ENCODE data around the gene OLFM1. TPM values are rescaled to one million over a fixed set of nuclear protein-coding genes. Genes with fewer than 3 reads are reported as not detected.

OLFM1 gene
- total RNA-seq, 1 donor from 2014 or later, result 5.5 TPM

DNA sequence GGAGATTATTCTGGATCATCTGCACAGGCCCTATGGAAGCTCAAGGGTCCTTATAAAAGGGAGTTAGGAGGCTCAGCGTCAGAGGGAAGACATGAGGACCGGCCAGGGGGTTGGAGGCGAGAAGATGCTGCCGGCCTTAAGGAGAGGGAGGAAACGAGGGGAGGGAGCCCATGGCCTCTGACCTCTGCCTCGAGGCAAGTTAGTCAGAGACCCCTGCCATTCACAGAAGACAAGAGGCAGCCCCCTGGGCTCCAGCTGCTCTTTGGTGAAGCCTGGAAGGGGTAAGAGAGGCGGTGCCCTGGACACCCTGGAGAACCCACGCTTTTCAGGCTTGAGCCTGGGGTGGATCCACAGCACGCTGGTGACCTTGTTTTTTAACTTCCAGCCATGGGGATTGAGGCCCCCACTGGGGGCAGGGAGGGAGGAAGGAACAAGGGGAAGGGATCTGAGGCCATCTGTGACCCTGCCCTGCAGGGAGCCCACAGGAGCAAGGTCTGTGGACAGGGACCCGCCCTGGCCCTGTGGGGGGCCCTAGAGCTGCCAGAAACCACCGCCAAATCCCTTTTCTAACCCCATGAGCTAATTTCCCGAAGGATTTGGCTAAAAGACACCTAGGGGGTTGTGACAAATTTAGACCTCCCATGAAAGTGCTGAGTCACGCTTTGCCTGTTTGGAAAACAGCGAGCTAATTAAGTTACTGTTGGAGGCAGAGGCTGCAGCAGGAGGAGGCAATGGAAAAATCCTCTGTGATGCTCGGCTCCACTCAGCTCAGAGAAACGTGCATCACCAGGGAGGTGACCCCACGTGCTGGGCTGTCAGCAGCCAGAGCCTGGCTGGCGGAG lies 49.7 kb downstream of the OLFM1 start:
- FAIRE-seq (no peak), DNase-seq (ENCODE audit: low read depth) (no peak)
- H4K20me1 ChIP-seq (ENCODE audit: insufficient read depth, low read length), result no peaks in the 10 kb centered on the region
- no peaks in the 10 kb centered on the region for H3K79me2 ChIP-seq (ENCODE audit: insufficient read depth, low read length)
- peaks cover 3% of the 10 kb centered on the region for H3K9me3 ChIP-seq (ENCODE audit: insufficient read depth, low read depth, low read length)
- no peaks in the 10 kb centered on the region for H3K36me3 Mint-ChIP-seq (ENCODE audit: low read depth, unreplicated experiment)
- peaks cover 19% of the 10 kb centered on the region for H3K27me3 Mint-ChIP-seq (ENCODE audit: low read depth, unreplicated experiment)
- no peak overlapping the region for H3K4me3 Mint-ChIP-seq (ENCODE audit: unreplicated experiment)
- H3K9me3 Mint-ChIP-seq (ENCODE audit: unreplicated experiment), result peaks cover 10% of the 10 kb centered on the region
- TF ChIP-seq, protein P1, sequence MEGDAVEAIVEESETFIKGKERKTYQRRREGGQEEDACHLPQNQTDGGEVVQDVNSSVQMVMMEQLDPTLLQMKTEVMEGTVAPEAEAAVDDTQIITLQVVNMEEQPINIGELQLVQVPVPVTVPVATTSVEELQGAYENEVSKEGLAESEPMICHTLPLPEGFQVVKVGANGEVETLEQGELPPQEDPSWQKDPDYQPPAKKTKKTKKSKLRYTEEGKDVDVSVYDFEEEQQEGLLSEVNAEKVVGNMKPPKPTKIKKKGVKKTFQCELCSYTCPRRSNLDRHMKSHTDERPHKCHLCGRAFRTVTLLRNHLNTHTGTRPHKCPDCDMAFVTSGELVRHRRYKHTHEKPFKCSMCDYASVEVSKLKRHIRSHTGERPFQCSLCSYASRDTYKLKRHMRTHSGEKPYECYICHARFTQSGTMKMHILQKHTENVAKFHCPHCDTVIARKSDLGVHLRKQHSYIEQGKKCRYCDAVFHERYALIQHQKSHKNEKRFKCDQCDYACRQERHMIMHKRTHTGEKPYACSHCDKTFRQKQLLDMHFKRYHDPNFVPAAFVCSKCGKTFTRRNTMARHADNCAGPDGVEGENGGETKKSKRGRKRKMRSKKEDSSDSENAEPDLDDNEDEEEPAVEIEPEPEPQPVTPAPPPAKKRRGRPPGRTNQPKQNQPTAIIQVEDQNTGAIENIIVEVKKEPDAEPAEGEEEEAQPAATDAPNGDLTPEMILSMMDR (IDR thresholded peaks at IDR 0.05; ENCODE audit: insufficient read depth, low read depth, low read length), result no peak
- TF ChIP-seq EZH2 (IDR thresholded peaks at IDR 0.05; ENCODE audit: insufficient read depth, low read length), result no peak
- no peaks in the 10 kb centered on the region for H3K4me1 ChIP-seq (ENCODE audit: insufficient read depth, low read length)
- H3K27me3 ChIP-seq (ENCODE audit: insufficient read depth, low read length), result no peaks in the 10 kb centered on the region
- no peaks in the 10 kb centered on the region for H3K36me3 ChIP-seq (ENCODE audit: insufficient read depth, low read length)
- no peak overlapping the region for H3K4me3 ChIP-seq (ENCODE audit: insufficient read depth, low read depth, low read length)
- H3K4me1 Mint-ChIP-seq (ENCODE audit: low read depth, unreplicated experiment), result no peaks in the 10 kb centered on the region
- no peak overlapping the region for H3K27ac Mint-ChIP-seq (ENCODE audit: unreplicated experiment)
- H3K27ac ChIP-seq (ENCODE audit: low read depth, low read length), result no peak overlapping the region
- no peak overlapping the region for H3K9ac ChIP-seq (ENCODE audit: low read length)
- H2AFZ ChIP-seq (ENCODE audit: low read depth, low read length), result no peak overlapping the region
- H3K4me2 ChIP-seq (ENCODE audit: low read length), result no peak overlapping the region

DNA sequence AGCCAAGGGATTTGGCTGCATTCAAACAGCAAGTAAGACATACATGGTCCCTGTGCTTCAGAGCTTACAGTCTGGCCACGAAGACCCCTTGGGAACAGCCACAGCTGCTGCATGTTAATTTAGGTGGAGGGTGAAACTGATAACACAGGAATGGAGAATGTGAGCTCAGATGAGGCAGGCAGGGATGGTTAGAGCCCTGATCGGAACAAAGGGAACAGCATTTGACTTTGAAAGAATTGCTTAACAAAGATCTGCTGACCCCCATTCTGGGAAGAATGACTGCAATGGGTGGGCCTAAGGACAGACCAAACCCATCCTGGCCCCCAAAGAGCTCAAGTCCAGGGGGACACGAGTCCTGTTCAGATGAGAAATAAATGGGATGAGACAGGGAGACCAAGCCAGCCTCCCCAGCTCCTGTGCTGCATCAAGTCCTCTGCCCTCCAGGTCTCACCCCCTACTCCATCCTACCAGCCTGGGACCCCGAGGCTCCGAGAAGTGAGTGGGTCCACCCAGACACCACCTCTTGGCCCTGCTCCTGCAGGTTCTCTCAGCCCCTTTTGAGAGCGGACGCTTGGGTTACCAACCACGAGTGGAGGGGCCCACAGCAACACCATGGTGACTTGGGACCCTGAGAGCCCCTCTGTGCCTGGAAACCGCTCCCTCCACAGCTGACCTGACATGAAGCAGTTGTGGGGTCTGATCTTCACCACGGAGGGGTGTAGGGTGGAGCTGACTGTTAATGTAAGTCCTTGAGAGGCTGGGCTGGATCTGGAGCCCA lies 50.8 kb downstream of the OLFM1 start:
- H3K36me3 Mint-ChIP-seq (ENCODE audit: low read depth, unreplicated experiment), result no peaks in the 10 kb centered on the region
- no peaks in the 10 kb centered on the region for H3K79me2 ChIP-seq (ENCODE audit: insufficient read depth, low read length)
- H3K27me3 Mint-ChIP-seq (ENCODE audit: low read depth, unreplicated experiment), result peaks cover 10% of the 10 kb centered on the region
- H3K9ac ChIP-seq (ENCODE audit: low read length), result no peak overlapping the region
- no peaks in the 10 kb centered on the region for H3K4me1 Mint-ChIP-seq (ENCODE audit: low read depth, unreplicated experiment)
- no peak for TF ChIP-seq EZH2 (IDR thresholded peaks at IDR 0.05; ENCODE audit: insufficient read depth, low read length)
- TF ChIP-seq, protein P1 (IDR thresholded peaks at IDR 0.05; ENCODE audit: insufficient read depth, low read depth, low read length), result no peak
- no peaks in the 10 kb centered on the region for H3K36me3 ChIP-seq (ENCODE audit: insufficient read depth, low read length)
- peaks cover 10% of the 10 kb centered on the region for H3K9me3 Mint-ChIP-seq (ENCODE audit: unreplicated experiment)
- no peaks in the 10 kb centered on the region for H3K4me1 ChIP-seq (ENCODE audit: insufficient read depth, low read length)
- H3K27ac Mint-ChIP-seq (ENCODE audit: unreplicated experiment), result no peak overlapping the region
- DNase-seq (ENCODE audit: low read depth), result no peak
- H4K20me1 ChIP-seq (ENCODE audit: insufficient read depth, low read length), result no peaks in the 10 kb centered on the region
- no peak overlapping the region for H3K27ac ChIP-seq (ENCODE audit: low read depth, low read length)
- no peak overlapping the region for H2AFZ ChIP-seq (ENCODE audit: low read depth, low read length)
- no peak for FAIRE-seq
- peaks cover 3% of the 10 kb centered on the region for H3K9me3 ChIP-seq (ENCODE audit: insufficient read depth, low read depth, low read length)
- no peak overlapping the region for H3K4me2 ChIP-seq (ENCODE audit: low read length)
- H3K4me3 ChIP-seq (ENCODE audit: insufficient read depth, low read depth, low read length), result no peak overlapping the region
- H3K27me3 ChIP-seq (ENCODE audit: insufficient read depth, low read length), result no peaks in the 10 kb centered on the region
- H3K4me3 Mint-ChIP-seq (ENCODE audit: unreplicated experiment), result no peak overlapping the region

Data from astrocyte (in vitro differentiated cells and primary cell).